ENCODE results near the gene SALL1. TPM values are rescaled to one million over a fixed set of nuclear protein-coding genes. Genes with fewer than 3 reads are reported as not detected.

Gene SALL1
- total RNA-seq, 1 experiment from 2014 or later, result not detected

GRCh38 chr16:51161440-51162195 is 10.5 kb upstream of the SALL1 start:
- ChIA-PET CTCF (no interaction called here), POLR2A (no interaction called here)
- Histone ChIP-seq H3K36me3 (ENCODE audit: control insufficient read depth, insufficient read depth, low read length) (no peaks in the 10 kb centered on the region), H3K4me1 (ENCODE audit: control insufficient read depth, insufficient read depth, low read length) (no peaks in the 10 kb centered on the region), H3K4me3 (ENCODE audit: low read depth in 2 of 2, low read length in 2 of 2) (no peak overlapping the region), H3K27ac (ENCODE audit: low read length) (no peak overlapping the region), H3K27me3 (ENCODE audit: control insufficient read depth, insufficient read depth, low read length) (no peaks in the 10 kb centered on the region), H3K9me3 (ENCODE audit: control insufficient read depth, insufficient read depth, low read depth, low read length) (no peaks in the 10 kb centered on the region)
- ATAC-seq, result no peak
- BruUV-seq (replicated peaks), result no TSS peak
- DNase-seq (ENCODE audit: low read depth, low spot score), result no peak
- in situ Hi-C loops (cut with HindIII; ENCODE audit: low pct_unique_long_range_greater_than_20kb, low sequenced_read_pairs), result no loop called here
- intact Hi-C loops (cut with micrococcal nuclease; ENCODE audit: unreplicated experiment), result no loop called here
- no peak for TF ChIP-seq SIN3A (IDR thresholded peaks at IDR 0.05; ENCODE audit: borderline replicate concordance, insufficient read depth, low read depth, low read length)
- TF ChIP-seq REST (IDR thresholded peaks at IDR 0.05; ENCODE audit: insufficient read depth in 1 of 2, low read depth in 2 of 2, low read length in 1 of 2), result no peak
- TF ChIP-seq CTCF (IDR thresholded peaks at IDR 0.05), result no peak
- no peak for TF ChIP-seq POLR2AphosphoS5 (IDR thresholded peaks at IDR 0.05; ENCODE audit: low read depth, low read length)
- TF ChIP-seq TCF7L2 (IDR thresholded peaks at IDR 0.05; ENCODE audit: low read depth, low read length), result no peak

DNA sequence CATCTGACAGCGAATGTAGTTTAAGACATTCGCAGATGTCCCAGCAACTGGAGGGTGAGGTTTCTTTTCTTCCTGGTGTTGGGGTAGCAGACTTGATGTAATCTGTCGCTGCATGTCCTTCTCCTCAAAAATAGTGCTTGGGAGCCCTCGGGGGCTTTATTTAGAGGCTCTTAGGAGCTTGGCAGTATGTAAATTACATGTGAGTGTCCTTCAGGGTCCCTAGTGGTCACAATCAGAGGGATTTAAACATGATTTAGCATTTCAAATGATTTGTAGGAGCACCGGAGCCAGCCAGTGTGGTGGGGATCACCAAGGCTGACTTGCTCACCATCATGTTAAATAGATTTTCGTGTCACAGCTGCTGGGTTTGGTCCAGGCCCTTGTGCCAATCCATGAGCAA is 8.8 kb upstream of the SALL1 start:
- Histone ChIP-seq H3K9me3 (ENCODE audit: control insufficient read depth, insufficient read depth, low read depth, low read length) (no peaks in the 10 kb centered on the region), H3K27ac (ENCODE audit: low read length) (no peak overlapping the region), H3K36me3 (ENCODE audit: control insufficient read depth, insufficient read depth, low read length) (no peaks in the 10 kb centered on the region), H3K4me3 (ENCODE audit: low read depth in 2 of 2, low read length in 2 of 2) (no peak overlapping the region), H3K4me1 (ENCODE audit: control insufficient read depth, insufficient read depth, low read length) (no peaks in the 10 kb centered on the region), H3K27me3 (ENCODE audit: control insufficient read depth, insufficient read depth, low read length) (no peaks in the 10 kb centered on the region)
- ATAC-seq, result no peak
- ChIA-PET CTCF (no interaction called here), POLR2A (no interaction called here)
- no peak for DNase-seq (ENCODE audit: low read depth, low spot score)
- TF ChIP-seq SIN3A (IDR thresholded peaks at IDR 0.05; ENCODE audit: borderline replicate concordance, insufficient read depth, low read depth, low read length) (no peak), CTCF (IDR thresholded peaks at IDR 0.05) (no peak), POLR2AphosphoS5 (IDR thresholded peaks at IDR 0.05; ENCODE audit: low read depth, low read length) (no peak), REST (IDR thresholded peaks at IDR 0.05; ENCODE audit: insufficient read depth in 1 of 2, low read depth in 2 of 2, low read length in 1 of 2) (no peak), TCF7L2 (IDR thresholded peaks at IDR 0.05; ENCODE audit: low read depth, low read length) (no peak)
- intact Hi-C loops (cut with micrococcal nuclease; ENCODE audit: unreplicated experiment) (no loop called here), in situ Hi-C loops (cut with HindIII; ENCODE audit: low pct_unique_long_range_greater_than_20kb, low sequenced_read_pairs) (no loop called here)
- BruUV-seq (replicated peaks), result no TSS peak
